NCI-H146 treated with DMSO at 0.1 percent for 48 hours (cell line): ENCODE data around the gene BCO1.
A peak's percentile ranks its signal among the peaks of the same experiment; 100 is the strongest.
"Not testable (repeated sequence)": the region's sequence is repeated elsewhere in the genome, so short reads cannot be mapped to it uniquely, and the experiment has no call there.

Experiments used
- DNase-seq: peaks from one replicate; lab custom pipeline; 2025; ENCODE audit not compliant: unreplicated experiment; lab: John Stamatoyannopoulos, UW

Gene BCO1, protein sequence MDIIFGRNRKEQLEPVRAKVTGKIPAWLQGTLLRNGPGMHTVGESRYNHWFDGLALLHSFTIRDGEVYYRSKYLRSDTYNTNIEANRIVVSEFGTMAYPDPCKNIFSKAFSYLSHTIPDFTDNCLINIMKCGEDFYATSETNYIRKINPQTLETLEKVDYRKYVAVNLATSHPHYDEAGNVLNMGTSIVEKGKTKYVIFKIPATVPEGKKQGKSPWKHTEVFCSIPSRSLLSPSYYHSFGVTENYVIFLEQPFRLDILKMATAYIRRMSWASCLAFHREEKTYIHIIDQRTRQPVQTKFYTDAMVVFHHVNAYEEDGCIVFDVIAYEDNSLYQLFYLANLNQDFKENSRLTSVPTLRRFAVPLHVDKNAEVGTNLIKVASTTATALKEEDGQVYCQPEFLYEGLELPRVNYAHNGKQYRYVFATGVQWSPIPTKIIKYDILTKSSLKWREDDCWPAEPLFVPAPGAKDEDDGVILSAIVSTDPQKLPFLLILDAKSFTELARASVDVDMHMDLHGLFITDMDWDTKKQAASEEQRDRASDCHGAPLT

DNA sequence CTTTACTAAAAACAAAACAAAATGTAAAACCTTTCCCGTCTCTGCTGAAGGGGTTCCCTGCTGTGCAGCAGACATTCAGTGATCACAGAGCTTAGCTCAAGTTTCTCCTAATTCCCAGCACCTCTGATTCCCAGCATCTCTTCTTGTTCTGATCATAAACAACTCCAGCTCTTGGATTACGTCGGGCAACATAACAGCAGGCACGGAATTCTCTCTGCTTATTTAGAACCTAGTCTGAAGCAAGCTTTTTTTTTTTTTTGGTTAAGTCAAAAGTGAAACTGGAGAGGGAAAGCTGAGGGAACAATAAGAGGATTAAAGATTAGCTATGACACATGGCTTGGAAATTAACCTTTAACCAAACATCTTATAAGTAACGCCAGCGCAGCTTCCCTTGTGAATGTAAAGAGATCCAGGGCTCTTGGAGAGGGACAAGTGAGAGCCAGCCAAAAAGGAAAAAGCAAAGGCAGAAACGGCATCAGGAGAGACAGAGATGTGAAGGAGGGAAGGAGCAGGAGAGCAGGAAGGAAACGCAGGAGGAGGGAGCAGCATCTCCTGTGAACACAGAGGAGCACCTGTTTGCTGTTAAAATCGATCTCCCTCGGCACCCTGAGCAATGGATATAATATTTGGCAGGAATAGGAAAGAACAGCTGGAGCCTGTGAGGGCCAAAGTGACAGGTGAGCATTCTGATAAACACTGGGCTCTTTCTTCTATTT lies at the start of gene BCO1:
TSS of gene BCO1 (plus strand) at position 394 of the 716 bp plus-strand sequence. CDS start at position 614, 220 bp downstream.
- peak; percentile 79 for DNase-seq

DNA sequence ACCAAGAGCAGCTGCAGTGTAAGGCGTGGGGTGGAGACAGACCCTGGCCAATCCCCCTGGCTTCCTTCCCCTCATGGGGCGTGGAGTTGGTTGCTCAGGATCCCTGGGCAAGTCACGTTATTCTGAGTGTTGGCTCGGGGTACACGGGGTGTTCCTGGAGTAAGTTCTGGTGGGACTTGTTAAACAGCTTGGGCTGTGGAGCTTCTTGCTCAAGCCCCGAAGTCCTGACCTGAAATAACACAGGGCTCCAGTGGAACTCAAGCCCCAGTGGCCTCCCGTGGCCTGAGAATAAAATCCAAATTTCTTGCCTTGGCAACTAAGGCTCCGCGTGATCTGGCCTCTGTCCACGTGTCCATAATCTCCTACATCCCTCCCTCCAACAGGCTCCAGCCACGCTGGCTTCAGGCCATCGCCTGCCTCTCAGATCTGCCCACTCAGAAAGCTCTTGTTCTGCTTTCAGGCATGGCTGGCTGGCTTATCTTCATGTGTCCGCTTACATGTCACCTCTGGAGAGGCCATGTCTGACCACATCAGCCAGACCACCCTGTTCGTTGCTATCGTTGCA lies 49.3 kb upstream of the BCO1 start:
- no peak for DNase-seq

DNA sequence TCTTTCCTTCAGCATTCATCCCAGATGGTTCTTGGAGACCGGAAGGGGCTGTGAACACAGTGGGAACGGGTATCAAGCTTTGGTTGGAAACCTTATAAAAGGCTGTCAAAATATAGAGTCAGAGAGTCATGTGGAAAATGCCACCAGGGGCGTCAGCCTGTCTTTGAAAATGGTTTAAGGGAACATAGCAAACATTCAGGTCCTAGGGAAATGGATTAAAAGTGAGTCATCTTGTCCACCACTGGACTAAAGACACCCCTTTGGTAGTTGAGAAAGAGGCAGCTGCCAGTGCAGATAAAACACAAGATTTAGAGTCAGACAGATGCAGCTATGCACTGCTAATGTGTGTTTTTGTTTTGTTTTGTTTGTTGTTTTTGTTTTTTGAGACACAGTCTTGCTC lies 47.8 kb upstream of the BCO1 start:
- no peak for DNase-seq

DNA sequence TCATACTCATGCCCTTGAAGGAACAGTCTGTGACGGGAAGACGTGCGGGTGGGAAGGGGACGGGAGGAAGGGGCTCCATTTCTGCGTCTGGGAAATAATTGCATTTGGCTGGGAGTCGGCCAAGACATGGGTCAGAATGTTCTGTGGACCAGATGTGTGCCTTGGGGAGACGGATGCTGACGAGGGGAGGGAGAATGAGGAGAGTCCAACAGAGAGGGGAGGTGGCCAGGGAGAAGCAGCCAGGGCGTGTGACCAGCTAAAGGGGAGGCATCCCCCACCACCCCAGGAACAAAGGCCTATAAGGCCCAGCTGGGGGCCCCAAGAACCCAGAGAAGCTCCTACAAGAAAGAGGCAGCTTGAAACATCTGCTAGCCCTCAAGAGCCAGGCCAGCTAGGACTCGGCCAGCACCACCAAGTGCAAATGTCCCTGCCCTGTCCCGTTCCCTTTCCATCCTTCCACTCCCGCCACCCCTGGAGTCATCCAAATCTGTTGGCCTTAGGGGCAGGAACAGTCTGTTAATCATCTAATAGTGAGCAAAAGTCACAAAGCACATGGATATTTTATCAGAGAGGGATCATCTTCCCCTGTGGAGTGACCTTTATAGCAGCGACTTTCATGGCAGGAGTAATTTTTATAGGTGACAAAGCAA lies 42.5 kb upstream of the BCO1 start:
- DNase-seq = no peak

DNA sequence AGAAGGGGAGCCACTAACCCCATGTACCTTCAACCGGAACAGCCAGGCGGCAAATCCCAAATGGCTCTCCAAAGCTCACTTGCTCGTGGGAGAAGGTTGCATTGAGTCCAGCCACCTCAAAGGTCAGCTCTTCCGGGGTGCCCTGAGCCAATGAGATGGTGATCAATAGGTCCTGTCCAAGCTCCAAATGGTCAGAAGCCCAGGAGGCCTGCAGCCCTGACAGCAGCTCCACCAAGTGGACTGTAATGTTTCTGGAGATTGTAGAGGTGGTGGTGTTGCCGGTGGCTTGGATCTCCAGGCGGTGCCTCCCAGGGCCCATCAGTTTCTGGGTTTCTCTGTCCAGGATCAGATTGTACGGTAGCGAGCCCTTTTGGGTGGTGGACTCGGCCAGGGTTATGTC lies 39.9 kb upstream of the BCO1 start:
- DNase-seq = no peak

DNA sequence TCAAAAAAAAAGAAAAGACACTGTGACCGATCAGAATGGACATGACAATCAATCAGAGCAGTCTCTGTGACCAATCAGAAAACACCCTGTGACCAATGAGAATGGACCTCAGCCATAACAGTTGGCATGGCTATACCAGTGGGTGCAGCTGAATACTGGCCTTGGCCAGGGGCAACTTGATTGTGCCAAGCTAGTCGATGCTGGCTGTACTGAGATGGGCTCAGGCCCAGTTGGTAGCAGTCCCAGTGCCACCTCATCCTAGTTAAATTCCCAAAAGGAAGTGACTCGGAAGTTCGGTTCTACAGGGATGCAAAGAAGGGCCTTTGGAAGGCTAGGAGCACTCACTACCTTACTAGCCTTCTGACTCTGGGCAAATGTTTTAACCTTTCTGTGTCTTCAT lies 37.2 kb upstream of the BCO1 start:
- no peak for DNase-seq

DNA sequence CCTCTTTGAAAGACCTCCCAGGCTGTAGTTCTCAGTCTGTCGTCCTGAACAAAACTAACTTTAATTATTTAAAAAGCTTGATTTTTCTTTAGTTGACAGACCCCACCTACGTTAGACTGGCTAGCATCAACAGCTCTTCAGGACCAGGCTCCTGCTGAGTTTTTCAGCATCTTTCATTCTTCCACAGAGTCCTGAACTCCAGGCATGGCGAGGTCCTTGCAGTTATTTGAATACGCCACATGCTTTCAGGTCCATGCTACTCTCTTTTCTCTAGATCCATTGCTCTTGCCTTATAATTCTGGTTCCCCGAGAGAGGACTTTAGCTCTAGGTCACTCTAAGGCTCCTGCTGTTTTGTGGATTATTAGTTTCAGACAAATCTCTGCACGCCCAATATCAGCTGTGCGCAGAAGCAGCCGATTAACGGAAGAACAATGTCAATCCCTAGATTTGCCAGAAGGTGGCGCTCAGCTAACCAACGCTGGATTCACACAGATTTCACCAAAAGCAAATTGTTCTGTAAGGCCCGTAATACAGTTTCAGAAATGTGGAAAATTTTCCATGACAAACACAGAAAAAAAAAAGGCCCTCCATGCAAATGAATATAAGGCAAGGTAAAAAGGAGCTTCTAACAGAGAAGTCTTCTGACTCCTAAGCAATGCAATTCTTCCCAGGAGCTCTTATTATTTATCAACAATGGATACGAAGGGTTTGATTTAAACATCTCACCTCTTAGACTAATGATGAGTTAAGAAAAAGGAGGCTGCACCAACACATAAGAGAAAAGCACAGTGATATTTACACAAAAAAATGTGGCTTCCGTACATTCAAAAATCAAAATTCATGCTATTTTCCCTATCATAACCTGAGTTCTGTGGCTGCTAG lies 33.5 kb upstream of the BCO1 start:
- no peak for DNase-seq

DNA sequence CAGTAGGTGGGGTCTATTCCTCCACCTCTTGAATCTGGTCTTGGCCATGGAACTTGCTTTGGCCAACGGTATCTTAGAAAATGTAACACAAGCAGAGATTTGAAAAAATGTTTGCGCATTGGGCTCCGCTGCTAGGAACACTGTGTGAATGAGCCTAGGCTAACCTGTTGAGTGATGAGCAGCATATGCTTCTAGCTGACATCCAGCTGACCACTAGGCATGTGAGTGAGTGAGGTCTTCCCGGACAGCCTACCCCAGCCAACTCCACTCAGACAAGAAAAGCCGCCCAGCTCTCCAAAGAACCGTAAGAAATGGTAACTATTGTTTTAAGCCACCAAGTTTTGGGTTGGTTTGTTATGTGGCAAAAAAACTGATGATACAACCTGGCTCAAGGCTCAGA lies 31.4 kb upstream of the BCO1 start:
- DNase-seq = no peak

DNA sequence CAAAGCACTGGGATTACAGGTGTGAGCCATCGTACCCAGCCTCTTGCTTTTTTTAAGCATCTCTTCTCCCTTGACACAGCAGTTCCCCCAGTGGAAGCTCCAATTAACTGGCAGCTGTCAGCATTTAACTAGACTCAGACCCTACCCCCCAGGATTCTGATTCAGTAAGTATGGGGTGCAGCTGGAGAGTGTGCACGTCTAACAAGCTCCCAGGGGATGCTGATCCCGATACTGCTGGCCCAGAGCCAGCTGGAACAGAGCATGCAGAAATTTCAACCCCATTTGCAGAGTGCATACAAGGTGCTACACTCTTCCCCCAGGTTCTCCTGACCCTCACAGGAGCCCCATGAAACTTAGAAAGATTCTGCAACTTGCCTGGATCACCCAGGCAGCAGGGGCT lies 27.7 kb upstream of the BCO1 start:
- no peak for DNase-seq

DNA sequence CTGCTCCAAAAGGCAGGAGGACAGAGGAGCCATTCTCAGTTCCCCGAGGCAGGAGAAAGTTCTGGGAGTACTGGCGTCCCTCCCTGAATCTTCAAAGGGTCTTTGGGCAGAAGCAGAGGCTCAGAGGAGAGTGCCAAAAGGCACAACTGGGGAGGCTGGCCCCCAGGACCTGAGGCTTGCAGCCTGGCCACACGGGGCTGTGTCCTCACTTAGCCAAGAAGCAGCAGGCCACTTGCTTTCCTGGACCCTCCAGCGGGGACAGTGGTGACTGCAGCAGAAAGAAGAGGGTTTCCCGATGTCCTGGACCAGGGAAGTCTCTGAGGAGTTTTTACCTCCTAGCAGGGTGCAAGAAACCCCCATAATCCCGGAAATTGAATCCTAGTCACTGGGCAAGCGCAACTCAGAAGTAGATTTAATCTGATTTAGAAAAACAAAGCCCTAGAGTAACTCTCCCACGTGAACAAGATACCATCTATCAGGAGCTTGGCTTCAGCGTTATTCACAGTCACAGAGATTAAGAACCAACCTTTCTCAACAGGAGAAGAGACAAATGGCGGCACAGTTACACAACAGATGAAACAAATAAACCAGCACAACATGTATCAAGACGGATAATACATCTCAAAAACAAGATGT lies 25.5 kb upstream of the BCO1 start:
- no peak for DNase-seq

DNA sequence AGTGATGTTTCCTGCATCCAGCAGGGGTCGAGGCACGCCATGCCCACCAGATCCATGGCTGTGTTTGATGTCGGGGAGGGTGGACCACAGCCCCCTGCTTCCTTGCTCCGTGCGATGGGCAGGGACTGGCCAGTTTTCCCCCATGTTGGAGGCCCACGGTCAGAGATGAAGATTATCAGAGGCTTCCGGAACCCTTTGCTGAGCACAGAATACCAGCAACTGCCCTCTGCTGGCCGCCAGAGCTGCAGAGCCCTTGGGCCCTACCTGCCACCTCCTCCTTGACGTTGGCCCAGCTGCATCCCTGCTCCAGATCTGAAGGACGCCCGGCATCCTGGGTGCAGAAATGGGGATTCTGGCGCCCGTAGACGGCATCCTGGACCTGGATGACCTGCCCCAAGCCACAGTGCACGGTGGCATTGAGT lies 23.7 kb upstream of the BCO1 start:
- DNase-seq = no peak

DNA sequence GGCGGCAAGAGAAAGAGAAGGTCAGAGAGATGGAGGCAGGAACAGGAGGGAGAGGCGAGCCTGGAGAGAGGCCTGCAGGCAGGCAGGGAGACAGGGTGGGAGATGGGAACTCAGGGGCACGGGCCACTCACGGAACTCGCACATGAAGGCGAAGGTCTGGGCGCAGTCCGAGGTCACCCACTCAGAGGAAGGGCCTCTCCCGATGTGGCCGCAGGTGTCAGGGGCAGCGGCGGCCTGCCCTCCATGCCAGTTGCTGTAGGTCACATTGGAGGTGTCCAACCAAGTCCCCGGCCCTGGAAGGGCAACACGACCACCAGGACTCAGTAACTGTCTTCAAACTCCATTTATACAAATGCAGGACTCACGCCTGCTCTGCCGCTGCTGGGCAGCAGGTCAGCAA lies 22.4 kb upstream of the BCO1 start:
- no peak for DNase-seq

DNA sequence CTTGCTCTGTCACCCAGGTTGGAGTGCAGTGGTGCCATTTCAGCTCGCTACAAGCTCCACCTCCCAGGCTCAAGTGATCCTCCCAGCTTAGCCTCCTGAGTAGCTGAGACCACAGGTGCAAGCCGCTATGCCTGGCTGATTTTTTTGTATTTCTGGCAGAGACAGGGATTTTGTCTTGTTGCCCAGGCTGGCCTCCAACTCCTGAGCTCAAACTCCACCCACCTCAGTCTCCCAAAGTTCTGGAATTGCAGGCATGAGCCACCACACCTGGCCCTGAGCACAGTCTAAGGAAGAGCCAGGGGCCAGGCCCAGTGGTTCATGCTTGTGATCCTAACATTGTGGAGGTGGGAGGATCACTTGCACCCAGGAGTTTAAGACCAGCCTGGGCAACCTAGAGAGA lies 21.8 kb upstream of the BCO1 start:
- DNase-seq = no peak

DNA sequence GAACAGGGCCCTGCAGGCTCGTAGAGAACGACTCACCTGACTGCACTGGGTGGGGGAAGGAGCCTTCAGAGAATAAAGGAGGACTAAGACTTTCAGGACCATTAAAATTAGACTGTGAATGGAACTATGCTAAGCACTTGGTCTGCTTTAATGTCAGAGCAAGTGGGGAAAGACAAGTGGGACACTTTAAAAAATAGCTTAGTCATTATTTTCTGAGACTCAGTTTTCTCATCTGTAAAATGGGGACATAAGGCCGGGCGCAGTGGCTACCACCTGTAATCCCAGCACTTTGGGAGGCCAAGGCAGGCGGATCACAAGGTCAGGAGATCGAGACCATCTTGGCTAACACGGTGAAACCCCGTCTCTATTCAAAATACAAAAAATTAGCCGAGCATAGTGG lies 19.3 kb upstream of the BCO1 start:
- no peak for DNase-seq

DNA sequence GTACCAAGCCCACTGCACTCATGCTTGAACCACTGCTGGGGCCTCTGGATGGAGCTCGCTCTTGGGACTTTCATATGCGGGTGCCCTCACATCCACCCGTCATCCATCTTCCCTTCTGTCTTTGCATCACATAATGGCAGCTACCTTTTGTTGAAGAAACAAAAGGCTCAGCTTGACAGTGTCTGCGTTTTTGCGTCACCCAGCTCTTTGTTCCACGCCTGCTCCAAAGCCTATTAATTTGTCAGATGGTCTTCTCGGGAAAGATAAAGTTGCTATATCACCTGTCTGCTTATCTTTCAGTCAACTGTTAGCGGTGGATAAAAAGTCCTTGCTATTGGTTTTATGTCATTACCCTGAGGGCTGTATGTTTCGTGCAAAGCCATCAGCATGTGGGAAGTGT lies 18.1 kb upstream of the BCO1 start:
- DNase-seq = peak; percentile 75

DNA sequence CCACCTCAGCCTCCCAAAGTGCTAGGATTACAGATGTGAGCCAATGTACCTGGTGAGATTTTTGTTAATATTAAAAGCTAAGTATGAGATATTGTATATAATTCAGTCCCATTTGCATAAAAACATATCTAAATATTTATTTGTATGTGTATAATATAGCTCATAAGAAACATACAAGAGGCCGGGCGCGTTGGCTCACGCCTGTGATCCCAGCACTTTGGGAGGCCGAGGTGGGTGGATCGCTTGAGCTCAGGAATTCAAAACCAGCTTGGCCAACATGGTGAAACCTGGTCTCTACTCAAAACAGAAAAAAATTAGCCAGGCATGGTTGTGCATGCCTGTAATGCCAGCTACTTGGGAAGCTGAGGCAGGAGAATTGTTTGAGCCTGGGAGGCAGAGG lies 16.8 kb upstream of the BCO1 start:
- DNase-seq = no peak

DNA sequence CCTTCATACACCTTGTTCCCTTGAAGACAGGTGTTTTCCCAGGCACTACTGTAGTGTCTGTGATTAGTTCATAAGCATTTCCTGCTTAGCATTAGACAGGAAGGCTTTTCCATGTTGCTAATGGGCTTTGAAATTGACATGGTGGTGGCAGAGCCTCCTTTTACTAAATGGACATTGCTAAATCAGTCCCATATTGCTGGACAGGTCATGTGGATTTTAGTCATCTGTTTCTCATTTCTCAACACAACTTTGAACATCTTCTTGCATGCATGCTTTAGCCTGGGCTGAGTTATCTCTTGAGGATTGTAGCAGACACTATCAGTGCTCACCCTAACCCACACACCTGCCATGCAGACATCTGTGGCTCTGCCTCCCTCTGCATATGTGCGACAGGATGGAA lies 13.7 kb upstream of the BCO1 start:
- no peak for DNase-seq

DNA sequence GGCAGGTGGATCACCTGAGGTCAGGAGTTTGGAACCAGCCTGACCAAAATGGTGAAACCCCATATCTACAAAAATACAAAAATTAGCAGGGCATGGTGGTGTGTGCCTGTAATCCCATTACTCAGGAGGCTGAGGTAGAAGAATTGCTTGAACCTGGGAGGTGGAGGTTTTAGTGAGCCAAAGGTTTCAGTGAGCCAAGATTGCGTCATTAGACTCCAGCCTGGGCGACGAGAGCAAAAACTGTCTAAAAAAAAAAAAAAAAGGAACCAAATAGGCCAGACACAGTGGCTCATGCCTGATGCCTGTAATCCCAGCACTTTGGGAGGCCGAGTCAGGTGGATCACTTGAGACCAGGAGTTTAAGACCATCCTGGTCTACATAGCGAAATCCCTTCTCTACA lies 12.8 kb upstream of the BCO1 start:
- DNase-seq = not testable (repeated sequence)

DNA sequence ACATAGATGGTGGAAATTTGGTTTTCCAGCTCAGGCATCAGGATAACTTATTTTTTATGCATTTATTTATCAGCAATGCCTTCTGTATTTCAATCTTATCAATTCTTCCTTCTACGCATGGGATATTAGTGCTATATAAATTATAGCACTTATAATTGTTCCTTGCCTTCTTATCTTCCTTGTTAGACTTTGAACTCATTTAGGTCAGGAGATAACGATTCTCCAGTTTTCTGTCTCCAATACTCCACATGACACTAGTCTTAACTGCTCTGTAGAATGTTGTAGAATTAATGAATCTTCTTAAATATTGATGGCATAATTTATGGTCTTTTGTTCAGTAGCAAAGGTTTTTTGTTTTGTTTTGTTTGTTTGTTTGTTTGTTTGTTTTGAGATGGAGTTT lies 10.7 kb upstream of the BCO1 start:
- no peak for DNase-seq

DNA sequence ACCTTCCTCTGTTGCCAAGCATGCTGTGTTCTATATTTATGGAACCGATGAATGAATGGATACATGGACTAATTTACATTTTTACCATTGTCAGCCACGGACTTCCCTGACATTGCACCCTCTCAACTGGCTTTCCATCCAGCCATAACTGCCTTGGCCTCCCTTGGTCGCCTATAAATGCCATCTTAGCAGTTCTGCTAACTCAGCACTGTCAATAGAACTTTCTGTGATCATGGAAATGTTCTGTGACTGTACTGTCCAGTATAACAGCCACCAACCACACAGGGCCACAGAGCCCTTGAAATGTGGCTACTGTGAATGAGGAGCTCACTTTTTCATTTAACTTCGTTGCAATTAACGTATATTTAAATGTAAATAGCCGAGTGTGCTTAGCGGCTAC lies 8.7 kb upstream of the BCO1 start:
- no peak for DNase-seq
